ENCODE results near the gene TRMT11. TPM values are rescaled to one million over a fixed set of nuclear protein-coding genes. Genes with fewer than 3 reads are reported as not detected.

TRMT11 gene
- polyA plus RNA-seq, 1 experiment = 27.3 TPM

- DNase-seq (ENCODE audit: low read depth, low spot score) = no peak
- no peak overlapping the region for H3K27ac ChIP-seq (ENCODE audit: low read depth, low read length)
- no peaks in the 10 kb centered on the region for H3K27me3 ChIP-seq (ENCODE audit: control insufficient read depth, insufficient read depth, low read length)
- POLR2A ChIA-PET = interaction anchor here (1.2 kb wide), 1 partner anchor 14 kb away, joined by 3 read pairs; the partner anchor contains the start of gene HINT3
- CTCF ChIA-PET = interaction anchor here (0.6 to 6.1 kb wide), 3 partner anchors 13 to 37 kb away, joined by 3 to 92 read pairs (median 5); partner anchors contain the start of gene HINT3
- H3K4me3 ChIP-seq (ENCODE audit: low read depth, low read length) = no peak overlapping the region
- no peaks in the 10 kb centered on the region for H3K9me3 ChIP-seq (ENCODE audit: control insufficient read depth, insufficient read depth, low read length)
- TF ChIP-seq, protein P1, sequence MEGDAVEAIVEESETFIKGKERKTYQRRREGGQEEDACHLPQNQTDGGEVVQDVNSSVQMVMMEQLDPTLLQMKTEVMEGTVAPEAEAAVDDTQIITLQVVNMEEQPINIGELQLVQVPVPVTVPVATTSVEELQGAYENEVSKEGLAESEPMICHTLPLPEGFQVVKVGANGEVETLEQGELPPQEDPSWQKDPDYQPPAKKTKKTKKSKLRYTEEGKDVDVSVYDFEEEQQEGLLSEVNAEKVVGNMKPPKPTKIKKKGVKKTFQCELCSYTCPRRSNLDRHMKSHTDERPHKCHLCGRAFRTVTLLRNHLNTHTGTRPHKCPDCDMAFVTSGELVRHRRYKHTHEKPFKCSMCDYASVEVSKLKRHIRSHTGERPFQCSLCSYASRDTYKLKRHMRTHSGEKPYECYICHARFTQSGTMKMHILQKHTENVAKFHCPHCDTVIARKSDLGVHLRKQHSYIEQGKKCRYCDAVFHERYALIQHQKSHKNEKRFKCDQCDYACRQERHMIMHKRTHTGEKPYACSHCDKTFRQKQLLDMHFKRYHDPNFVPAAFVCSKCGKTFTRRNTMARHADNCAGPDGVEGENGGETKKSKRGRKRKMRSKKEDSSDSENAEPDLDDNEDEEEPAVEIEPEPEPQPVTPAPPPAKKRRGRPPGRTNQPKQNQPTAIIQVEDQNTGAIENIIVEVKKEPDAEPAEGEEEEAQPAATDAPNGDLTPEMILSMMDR (IDR thresholded peaks at IDR 0.05; ENCODE audit: low read depth, low read length) = no peak
These were observed 43.4 kb upstream of the TRMT11 start for GRCh38 chr6:125942672-125943527.

DNA sequence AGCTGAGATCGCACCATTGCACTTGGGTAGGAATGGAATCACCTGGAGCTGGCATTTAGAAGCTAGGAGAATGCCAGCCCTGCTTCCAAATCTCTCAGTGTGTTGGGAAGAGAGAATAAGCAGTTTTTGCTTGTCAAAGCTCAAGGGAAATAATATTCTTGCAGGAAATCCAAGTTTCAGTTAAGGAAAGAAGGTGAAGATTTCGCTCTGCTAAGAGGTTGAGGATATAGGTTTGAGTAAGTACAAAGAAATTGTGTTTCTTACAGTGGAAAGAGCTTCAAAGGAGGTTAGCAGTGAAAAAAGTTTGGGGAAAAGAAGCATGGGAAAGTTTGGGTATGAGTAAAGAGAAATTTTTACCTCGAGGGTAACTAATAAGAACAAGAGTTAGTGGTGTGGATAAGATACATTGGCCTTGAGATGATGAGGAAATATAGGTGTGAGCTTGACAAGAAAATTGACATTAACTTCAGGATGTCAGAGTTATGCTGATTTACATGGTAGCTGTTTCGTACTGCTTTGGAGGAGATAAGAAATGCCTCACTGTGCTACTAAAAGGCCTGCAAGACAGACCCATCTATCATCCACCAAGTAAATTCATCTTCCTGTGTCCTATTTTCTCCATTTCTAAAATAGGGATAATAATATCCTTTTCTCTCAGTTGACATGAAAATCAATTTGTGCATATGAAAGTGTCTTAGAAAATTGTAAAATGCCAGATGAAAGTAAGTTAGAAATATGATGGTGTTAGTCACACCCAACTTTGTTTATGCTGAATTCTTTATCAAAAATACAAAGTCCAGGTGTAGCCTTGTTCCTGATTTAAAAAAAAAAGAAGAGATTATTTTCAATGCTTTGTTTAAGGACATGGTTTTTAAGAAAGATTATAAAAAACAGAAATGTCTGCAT, 42.6 kb upstream of the TRMT11 start:
- Histone ChIP-seq H3K9me3 (ENCODE audit: control insufficient read depth, insufficient read depth, low read length) (no peaks in the 10 kb centered on the region), H3K27ac (ENCODE audit: low read depth, low read length) (no peak overlapping the region), H3K4me3 (ENCODE audit: low read depth, low read length) (no peak overlapping the region), H3K27me3 (ENCODE audit: control insufficient read depth, insufficient read depth, low read length) (no peaks in the 10 kb centered on the region)
- ChIA-PET POLR2A (no interaction called here), CTCF (interaction anchor here (0.6 to 6.1 kb wide), 6 partner anchors 10 to 152 kb away, joined by 3 to 92 read pairs (median 4); partner anchors contain the start of gene HINT3)
- no peak for DNase-seq (ENCODE audit: low read depth, low spot score)
- TF ChIP-seq, protein P1 (IDR thresholded peaks at IDR 0.05; ENCODE audit: low read depth, low read length) = no peak

- no peaks in the 10 kb centered on the region for H3K9me3 ChIP-seq (ENCODE audit: control insufficient read depth, insufficient read depth, low read length)
- H3K27ac ChIP-seq (ENCODE audit: low read depth, low read length) = no peak overlapping the region
- TF ChIP-seq, protein P1 (IDR thresholded peaks at IDR 0.05; ENCODE audit: low read depth, low read length) = no peak
- POLR2A ChIA-PET = no interaction called here
- no peak for DNase-seq (ENCODE audit: low read depth, low spot score)
- H3K27me3 ChIP-seq (ENCODE audit: control insufficient read depth, insufficient read depth, low read length) = no peaks in the 10 kb centered on the region
- no peak overlapping the region for H3K4me3 ChIP-seq (ENCODE audit: low read depth, low read length)
- CTCF ChIA-PET = interaction anchor here (0.6 to 6.1 kb wide), 5 partner anchors 9 to 153 kb away, joined by 3 to 92 read pairs (median 4); partner anchors contain the start of gene HINT3
These were observed 41.9 kb upstream of the TRMT11 start for GRCh38 chr6:125944434-125944816.

GRCh38 chr6:125944896-125945295, 41.4 kb upstream of the TRMT11 start:
- DNase-seq (ENCODE audit: low read depth, low spot score) = no peak
- Histone ChIP-seq H3K27me3 (ENCODE audit: control insufficient read depth, insufficient read depth, low read length) (no peaks in the 10 kb centered on the region), H3K9me3 (ENCODE audit: control insufficient read depth, insufficient read depth, low read length) (no peaks in the 10 kb centered on the region), H3K27ac (ENCODE audit: low read depth, low read length) (no peak overlapping the region), H3K4me3 (ENCODE audit: low read depth, low read length) (no peak overlapping the region)
- ChIA-PET CTCF (interaction anchor here (0.9 to 6.1 kb wide), 4 partner anchors 9 to 153 kb away, joined by 3 to 92 read pairs (median 4); partner anchors contain the start of gene HINT3), POLR2A (no interaction called here)
- TF ChIP-seq, protein P1 (IDR thresholded peaks at IDR 0.05; ENCODE audit: low read depth, low read length) = no peak
